PC-9 (cell line): Measurements from ENCODE around the gene TNFSF12. TPM values are rescaled to one million over a fixed set of nuclear protein-coding genes. Genes with fewer than 3 reads are reported as not detected.
A peak's percentile ranks its signal among the peaks of the same experiment; 100 is the strongest.

Experiments
- BruUV-seq: library from RNA; stranded (reverse); fragments of 400-500 nt; replicated peaks from 2 replicates; lab custom pipeline; 2021; lab: Mats Ljungman, UMichigan
- CTCF ChIA-PET: fragments of 300-600 bp; sonication (Branson Sonifier 250); formaldehyde crosslinking; loops from one replicate; lab custom pipeline; 2022; ENCODE audit warnings: antibody characterized with exemption; lab: Charles Lee
- POLR2A ChIA-PET: fragments of 300-600 bp; sonication (Branson Sonifier 250); formaldehyde crosslinking; loops from one replicate; lab custom pipeline; 2022; ENCODE audit warnings: antibody characterized with exemption; ENCODE audit not compliant: unreplicated experiment; lab: Charles Lee
- DNase-seq, 2 experiments: peaks; one replicate each; pipeline versions ENCODE4 v3.0.0 to v3.0.0-alpha.2; 2015 to 2022; ENCODE audit warnings: mixed read lengths in 1 of 2
- H2AFZ ChIP-seq: fragments of 200-600 bp; sonication (generic); 2 replicates; pipeline ENCODE4 v1.8.1; 2017; ENCODE audit warnings: antibody characterized with exemption
- H3F3A ChIP-seq: fragments of 200-600 bp; sonication (generic); 2 replicates; pipeline ENCODE4 v1.8.1; 2017; ENCODE audit warnings: antibody characterized with exemption, mild to moderate bottlenecking, low read depth; ENCODE audit not compliant: insufficient read depth
- H3K27ac ChIP-seq: fragments of 200-600 bp; sonication (generic); 2 replicates; pipeline ENCODE4 v1.6.1; 2016; ENCODE audit warnings: mixed run types
- H3K27me3 ChIP-seq: fragments of 200-600 bp; sonication (generic); 2 replicates; pipeline ENCODE4 v1.6.1; 2016; ENCODE audit warnings: low read depth, mixed run types; ENCODE audit not compliant: insufficient read depth
- H3K36me3 ChIP-seq: fragments of 200-600 bp; sonication (generic); 2 replicates; pipeline ENCODE4 v1.6.1; 2016; ENCODE audit warnings: low read depth, mixed run types
- H3K4me1 ChIP-seq: fragments of 200-600 bp; sonication (generic); replicated peaks from 2 replicates; pipeline ENCODE4 v1.6.1; 2016; ENCODE audit warnings: mixed run types; ENCODE audit not compliant: insufficient read depth
- H3K4me2 ChIP-seq: fragments of 200-600 bp; sonication (generic); 2 replicates; pipeline ENCODE4 v1.6.1; 2017; ENCODE audit warnings: mixed run types
- H3K4me3 ChIP-seq: fragments of 200-600 bp; sonication (generic); 2 replicates; pipeline ENCODE4 v1.6.1; 2016; ENCODE audit warnings: mixed run types
- H3K79me2 ChIP-seq: fragments of 200-600 bp; sonication (generic); 2 replicates; pipeline ENCODE4 v1.6.1; 2017; ENCODE audit warnings: low read depth, mixed run types
- H3K9me2 ChIP-seq: fragments of 200-600 bp; sonication (generic); 2 replicates; pipeline ENCODE4 v1.8.1; 2017; ENCODE audit warnings: mild to moderate bottlenecking; ENCODE audit not compliant: insufficient read depth
- H3K9me3 ChIP-seq: fragments of 200-600 bp; sonication (generic); 2 replicates; pipeline ENCODE4 v1.8.1; 2016; ENCODE audit warnings: low read depth; ENCODE audit not compliant: insufficient read depth
- H4K20me1 ChIP-seq: fragments of 200-600 bp; sonication (generic); 2 replicates; pipeline ENCODE4 v1.8.1; 2017; ENCODE audit not compliant: insufficient read depth
- CTCF ChIP-seq: fragments of 200-600 bp; sonication (generic); conservative IDR thresholded peaks from 2 replicates; pipeline ENCODE4 v1.6.1; 2017; ENCODE audit warnings: mixed run types, antibody characterized with exemption, mild to moderate bottlenecking, moderate library complexity
- EZH2 ChIP-seq: fragments of 200-600 bp; sonication (generic); IDR thresholded peaks from 2 replicates; pipeline ENCODE4 v1.8.0; 2017; ENCODE audit warnings: antibody characterized with exemption, low read depth
- intact Hi-C: fragments of 100-400 bp; cut with micrococcal nuclease; formaldehyde crosslinking; loops from one replicate; pipeline ENCODE4 v1.10.0; 2022; ENCODE audit not compliant: unreplicated experiment
- total RNA-seq: library from RNA; stranded (reverse); gene quantifications from 2 replicates; pipeline ENCODE4 v1.2.3, GENCODE V29; 2021

The TNFSF12 gene
- total RNA-seq, 1 experiment from 2014 or later = 14.3 TPM

GRCh38 chr17:7549401-7550055, 670 bp downstream of the TNFSF12 start:
- DNase-seq = peak in 1 of 2 experiments; percentile 23
- ChIA-PET POLR2A (interaction anchor here (0.6 to 1.0 kb wide), 2 partner anchors 34 to 104 kb away, joined by 5 to 6 read pairs; partner anchors contain the start of gene MPDU1), CTCF (no interaction called here)
- no peaks in the 10 kb centered on the region for H3F3A ChIP-seq
- no peaks in the 10 kb centered on the region for H3K27me3 ChIP-seq
- H2AFZ ChIP-seq = no peak overlapping the region
- no peak overlapping the region; the same call in 1 of the 2 replicates for H3K4me2 ChIP-seq
- no peak overlapping the region for H3K27ac ChIP-seq
- H3K9me2 ChIP-seq = no peaks in the 10 kb centered on the region
- H3K79me2 ChIP-seq = no peaks in the 10 kb centered on the region
- no peak overlapping the region; the same call in 1 of the 2 replicates for H3K4me3 ChIP-seq
- intact Hi-C loops = no loop called here
- no peaks in the 10 kb centered on the region for H4K20me1 ChIP-seq
- no peaks in the 10 kb centered on the region for H3K4me1 ChIP-seq
- BruUV-seq = no TSS peak
- no peaks in the 10 kb centered on the region for H3K36me3 ChIP-seq
- no peak for TF ChIP-seq CTCF
- no peak for TF ChIP-seq EZH2
- H3K9me3 ChIP-seq = no peaks in the 10 kb centered on the region

DNA sequence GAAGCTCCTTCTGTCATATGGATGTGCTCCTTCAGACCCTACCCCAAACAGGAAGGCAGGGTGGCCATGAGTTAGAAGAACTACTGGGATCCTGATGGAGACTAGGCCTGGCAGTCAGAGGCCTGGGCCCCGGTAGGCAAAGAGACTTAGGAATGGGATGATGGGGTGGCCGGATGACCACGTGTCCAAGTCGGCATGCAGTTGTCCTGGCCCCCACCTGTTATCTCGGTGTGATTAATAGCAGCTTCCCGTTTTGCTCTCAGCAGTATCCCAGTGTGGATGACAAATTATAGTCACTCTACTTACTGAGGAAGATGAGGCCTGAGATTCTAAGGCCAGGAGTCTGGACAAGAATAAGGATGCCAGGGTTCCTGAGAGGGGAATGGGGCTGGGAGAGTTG, 1.5 kb downstream of the TNFSF12 start:
- Histone ChIP-seq H2AFZ (no peak overlapping the region), H3K36me3 (no peaks in the 10 kb centered on the region), H3K27ac (no peak overlapping the region), H3K4me1 (no peaks in the 10 kb centered on the region), H3K79me2 (no peaks in the 10 kb centered on the region), H4K20me1 (no peaks in the 10 kb centered on the region), H3F3A (no peaks in the 10 kb centered on the region), H3K4me2 (no peak overlapping the region), H3K27me3 (no peaks in the 10 kb centered on the region), H3K9me3 (no peaks in the 10 kb centered on the region), H3K4me3 (no peak overlapping the region), H3K9me2 (no peaks in the 10 kb centered on the region)
- POLR2A ChIA-PET = interaction anchor here (0.6 to 1.0 kb wide), 2 partner anchors 33 to 105 kb away, joined by 5 to 6 read pairs; partner anchors contain the start of gene MPDU1
- CTCF ChIA-PET = no interaction called here
- no peak for DNase-seq
- intact Hi-C loops = no loop called here
- BruUV-seq = no TSS peak
- TF ChIP-seq EZH2 (no peak), CTCF (no peak)

- no peak for DNase-seq
- no peak overlapping the region for H2AFZ ChIP-seq
- TF ChIP-seq CTCF (no peak), EZH2 (no peak)
- H3K36me3 ChIP-seq = no peaks in the 10 kb centered on the region
- H3F3A ChIP-seq = no peaks in the 10 kb centered on the region
- BruUV-seq = no TSS peak
- ChIA-PET POLR2A (no interaction called here), CTCF (no interaction called here)
- intact Hi-C loops = no loop called here
- H3K79me2 ChIP-seq = no peaks in the 10 kb centered on the region
- no peaks in the 10 kb centered on the region for H3K9me2 ChIP-seq
- no peaks in the 10 kb centered on the region for H4K20me1 ChIP-seq
- no peaks in the 10 kb centered on the region for H3K4me1 ChIP-seq
- H3K4me3 ChIP-seq = no peak overlapping the region
- no peak overlapping the region for H3K4me2 ChIP-seq
- no peaks in the 10 kb centered on the region for H3K27me3 ChIP-seq
- H3K9me3 ChIP-seq = no peaks in the 10 kb centered on the region
- H3K27ac ChIP-seq = no peak overlapping the region
Measured at GRCh38 chr17:7551396-7551795, 2.5 kb downstream of the TNFSF12 start.
